Body of pancreas (tissue), 4 donors: Measurements from ENCODE around the gene MYLK4. TPM values are rescaled to one million over a fixed set of nuclear protein-coding genes. Genes with fewer than 3 reads are reported as not detected.

Experiments
- ATAC-seq: fragments of 150-250 bp; one replicate; pipeline ENCODE4 v1.9.1; 2016
- DNase-seq, 4 donors: peaks; one replicate each; pipeline ENCODE4 v3.0.0-alpha.2; 2019
- H3K27ac ChIP-seq, 4 donors: fragments of 200-600 bp; sonication (generic); 1 replicate in 3 of 4; 2 replicates in 1 of 4; pipeline versions ENCODE4 v1.5.1 to v1.6.1; 2016 to 2019; ENCODE audit warnings: mild to moderate bottlenecking in 1 of 4, mixed read lengths in 1 of 4, moderate library complexity in 1 of 4
- H3K27me3 ChIP-seq, 2 donors: fragments of 200-600 bp; sonication (generic); one replicate each; pipeline ENCODE4 v1.6.0; 2016; ENCODE audit warnings: mild to moderate bottlenecking in 1 of 2
- H3K36me3 ChIP-seq, 2 donors: fragments of 200-600 bp; sonication (generic); replicated peaks in 1 of 2; 2 replicates each; pipeline ENCODE4 v1.5.1; 2016; ENCODE audit warnings: low read depth in 2 of 2; ENCODE audit not compliant: insufficient read depth in 1 of 2
- H3K4me1 ChIP-seq: fragments of 200-600 bp; sonication (generic); one replicate; pipeline ENCODE4 v1.6.0; 2016
- H3K4me3 ChIP-seq, 2 donors: fragments of 200-600 bp; sonication (generic); 1 replicate in 1 of 2; 2 replicates in 1 of 2; pipeline ENCODE4 v1.5.1; 2016 to 2019
- H3K9me3 ChIP-seq, 3 donors: fragments of 200-600 bp; sonication (generic); 1 replicate in 2 of 3; 2 replicates in 1 of 3; pipeline ENCODE4 v1.5.1; 2016
- POLR2A ChIP-seq, 3 donors: fragments of 450-650 bp; IDR thresholded peaks; one replicate each; pipeline ENCODE4 v1.6.1; 2016; ENCODE audit warnings: antibody characterized with exemption in 3 of 3, mild to moderate bottlenecking in 2 of 3
- WGBS, 2 donors: methylation state at CpG; one replicate each; pipeline ENCODE4 v1.1.5; 2017; 5-methylcytosine and 5-hydroxymethylcytosine counted together
- intact Hi-C: fragments of 100-400 bp; cut with DNase I; formaldehyde crosslinking; loops from one replicate; pipeline ENCODE4 v1.15.1; 2023
- total RNA-seq, 2 donors: library from RNA; depleted of rRNA; stranded (reverse); fragments of >200 nt; gene quantifications; one replicate each; pipeline ENCODE4 v1.1.0, GENCODE V29; 2016
- TF ChIP-seq, protein P1 (sequence below), 7 experiments: fragments of 450-650 bp in 4 of 7; fragments of 200-600 bp in 3 of 7; sonication (generic) in 3 of 7; IDR thresholded peaks; one replicate each; pipeline ENCODE4 v1.5.1; 2016 to 2019; ENCODE audit warnings: antibody characterized with exemption in 7 of 7

Gene MYLK4
- under 1 TPM; 0.26 to 0.33 TPM for total RNA-seq

DNA sequence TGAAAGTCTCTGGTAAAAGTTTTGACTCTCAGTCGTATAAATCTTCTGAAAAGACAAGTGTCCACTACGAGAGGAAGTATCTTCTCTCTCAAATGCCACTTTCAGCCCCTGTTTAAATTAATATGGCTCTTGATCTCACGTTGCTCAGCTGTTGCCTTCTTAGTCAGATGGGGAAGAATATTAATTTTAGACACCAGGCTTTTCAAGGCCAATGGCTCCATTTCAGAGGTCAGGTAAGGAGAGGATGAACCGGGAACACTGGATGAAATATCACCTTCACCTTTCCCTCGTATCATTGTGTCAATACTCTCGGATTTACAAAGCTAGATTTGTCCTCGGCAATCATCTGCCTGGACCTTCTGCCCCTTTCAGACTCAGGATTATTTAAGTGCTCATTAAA is at the start of gene MYLK4:
TSS of gene MYLK4 (minus strand) at position 91 of the 400 bp plus-strand sequence. CDS start 1,628 bp downstream, outside the sequence.
- peaks cover 4% of the 10 kb centered on the region for H3K4me1 ChIP-seq
- H3K27me3 ChIP-seq = no peaks in the 10 kb centered on the region
- H3K9me3 ChIP-seq = no peaks in the 10 kb centered on the region
- intact Hi-C loops = no loop called here
- no peak for ATAC-seq
- no peak for TF ChIP-seq POLR2A (IDR thresholded peaks at IDR 0.05)
- TF ChIP-seq, protein P1, sequence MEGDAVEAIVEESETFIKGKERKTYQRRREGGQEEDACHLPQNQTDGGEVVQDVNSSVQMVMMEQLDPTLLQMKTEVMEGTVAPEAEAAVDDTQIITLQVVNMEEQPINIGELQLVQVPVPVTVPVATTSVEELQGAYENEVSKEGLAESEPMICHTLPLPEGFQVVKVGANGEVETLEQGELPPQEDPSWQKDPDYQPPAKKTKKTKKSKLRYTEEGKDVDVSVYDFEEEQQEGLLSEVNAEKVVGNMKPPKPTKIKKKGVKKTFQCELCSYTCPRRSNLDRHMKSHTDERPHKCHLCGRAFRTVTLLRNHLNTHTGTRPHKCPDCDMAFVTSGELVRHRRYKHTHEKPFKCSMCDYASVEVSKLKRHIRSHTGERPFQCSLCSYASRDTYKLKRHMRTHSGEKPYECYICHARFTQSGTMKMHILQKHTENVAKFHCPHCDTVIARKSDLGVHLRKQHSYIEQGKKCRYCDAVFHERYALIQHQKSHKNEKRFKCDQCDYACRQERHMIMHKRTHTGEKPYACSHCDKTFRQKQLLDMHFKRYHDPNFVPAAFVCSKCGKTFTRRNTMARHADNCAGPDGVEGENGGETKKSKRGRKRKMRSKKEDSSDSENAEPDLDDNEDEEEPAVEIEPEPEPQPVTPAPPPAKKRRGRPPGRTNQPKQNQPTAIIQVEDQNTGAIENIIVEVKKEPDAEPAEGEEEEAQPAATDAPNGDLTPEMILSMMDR (IDR thresholded peaks at IDR 0.05) = no peak
- H3K4me3 ChIP-seq = no peak within 1 kb of the TSS
- H3K36me3 ChIP-seq = no peaks in the 10 kb centered on the region
- DNase-seq = no peak
- H3K27ac ChIP-seq = no peak within 1 kb of the TSS
- WGBS, 2 donors = 46 to 55% methylated on average over 7 of the region's 7 CpGs

DNA sequence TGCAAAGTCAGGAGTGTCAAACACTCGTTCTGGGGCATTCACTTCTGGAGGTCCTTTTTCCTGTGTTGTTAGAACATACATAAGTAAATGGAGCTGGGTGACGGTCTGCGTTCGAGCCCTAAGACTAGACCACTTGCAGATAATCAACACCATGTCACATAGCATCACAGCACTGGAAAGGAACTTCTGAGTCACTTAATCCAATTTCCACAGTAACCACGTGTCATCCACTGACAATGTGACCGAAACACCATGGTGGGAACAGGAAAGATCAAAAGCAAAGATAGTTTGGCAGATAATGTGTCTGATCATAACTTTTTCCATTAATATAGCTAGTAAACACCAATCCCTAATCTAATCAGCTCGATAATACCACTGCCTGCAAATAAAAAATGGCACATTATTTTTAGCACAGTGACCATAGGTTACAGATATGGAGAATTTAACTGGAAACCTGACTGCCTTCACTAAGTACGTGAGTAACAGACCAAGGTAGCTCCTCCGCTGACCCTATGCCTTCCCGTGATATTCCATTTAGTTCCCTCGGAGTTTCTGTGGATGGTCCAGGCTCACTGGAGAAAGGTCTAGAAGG is 49.3 kb upstream of the MYLK4 start:
- no peak for DNase-seq
- no peak for ATAC-seq
- 38 to 40% methylated on average over 11 of the region's 11 CpGs for WGBS, 2 donors
- H3K9me3 ChIP-seq = no peaks in the 10 kb centered on the region
- no peaks in the 10 kb centered on the region for H3K27me3 ChIP-seq
- TF ChIP-seq, protein P1 (IDR thresholded peaks at IDR 0.05) = no peak
- no peak for TF ChIP-seq POLR2A (IDR thresholded peaks at IDR 0.05)
- H3K4me3 ChIP-seq = no peak overlapping the region
- intact Hi-C loops = no loop called here
- peak overlapping the region; percentile 63 to 90 (median 78) for H3K27ac ChIP-seq
- H3K4me1 ChIP-seq = peaks cover 59% of the 10 kb centered on the region
- no peaks in the 10 kb centered on the region for H3K36me3 ChIP-seq

DNA sequence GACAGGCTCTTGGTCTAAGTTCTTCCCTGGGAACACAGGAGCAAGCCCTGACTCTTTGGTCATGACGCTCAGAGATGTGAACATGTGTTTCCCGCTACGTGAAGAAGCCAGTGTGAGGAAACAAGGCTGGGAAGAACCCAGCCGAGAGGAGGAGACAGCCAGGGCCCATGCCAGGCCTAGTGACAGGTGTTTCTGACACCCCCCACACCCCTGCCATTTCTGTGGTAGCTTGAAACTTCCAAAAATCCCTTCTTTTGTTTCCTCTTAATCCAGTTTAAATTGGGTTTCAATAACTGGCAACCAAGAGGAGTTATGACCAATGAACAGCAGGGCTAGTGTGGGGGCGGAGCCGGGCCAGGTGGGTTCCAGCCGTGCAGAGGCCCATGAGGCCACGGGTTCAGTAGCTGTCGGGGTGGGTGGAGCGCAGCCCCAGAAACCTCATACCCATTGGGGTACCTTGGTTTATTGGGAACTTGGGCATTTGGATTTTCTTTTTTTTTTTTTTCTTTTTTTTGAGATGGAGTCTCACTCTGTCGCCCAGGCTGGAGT is 47.9 kb upstream of the MYLK4 start:
- intact Hi-C loops = no loop called here
- 60 to 65% methylated on average over 11 of the region's 11 CpGs for WGBS, 2 donors
- Histone ChIP-seq H3K9me3 (no peaks in the 10 kb centered on the region), H3K27me3 (no peaks in the 10 kb centered on the region), H3K27ac (peak overlapping the region; percentile 13 to 90 (median 85)), H3K4me1 (peaks cover 47% of the 10 kb centered on the region), H3K36me3 (no peaks in the 10 kb centered on the region), H3K4me3 (no peak overlapping the region)
- ATAC-seq (no peak), DNase-seq (peak in 1 of 4 donors; percentile 37)
- TF ChIP-seq, protein P1 (IDR thresholded peaks at IDR 0.05) = no peak
- no peak for TF ChIP-seq POLR2A (IDR thresholded peaks at IDR 0.05)

DNA sequence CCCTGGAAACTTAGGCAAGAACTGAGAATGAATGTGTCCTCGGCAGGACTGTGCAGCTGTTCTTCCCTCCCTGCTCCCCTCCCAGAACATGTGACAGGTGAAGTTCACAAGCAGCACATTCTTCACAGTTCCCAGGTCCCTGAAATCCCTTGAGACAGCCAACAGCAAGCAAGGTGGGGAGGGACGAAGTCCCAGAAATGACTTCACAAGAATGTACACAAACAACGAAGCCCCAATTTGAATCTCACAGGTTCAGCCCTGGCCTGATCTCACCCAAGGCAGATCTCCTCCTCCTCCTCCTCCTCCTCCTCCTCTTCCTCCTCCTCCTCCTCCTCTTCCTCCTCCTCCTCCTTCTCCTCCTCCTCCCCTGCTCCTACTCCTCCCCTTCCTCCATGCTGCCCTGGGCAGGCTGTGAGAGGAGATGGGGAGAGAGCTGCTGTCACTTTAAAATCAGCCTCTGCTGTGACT is 46.9 kb upstream of the MYLK4 start:
- Histone ChIP-seq H3K4me3 (no peak overlapping the region), H3K36me3 (no peaks in the 10 kb centered on the region), H3K4me1 (peaks cover 51% of the 10 kb centered on the region), H3K27me3 (no peaks in the 10 kb centered on the region), H3K27ac (peak overlapping the region; percentile 65 to 90 (median 85)), H3K9me3 (no peaks in the 10 kb centered on the region)
- TF ChIP-seq, protein P1 (IDR thresholded peaks at IDR 0.05) = no peak
- TF ChIP-seq POLR2A (IDR thresholded peaks at IDR 0.05) = peak in 2 of 3 donors; percentile 37 to 40
- peak; percentile 89 for ATAC-seq
- 6 to 13% methylated on average over 2 to 3 of the region's 3 CpGs for WGBS, 2 donors
- intact Hi-C loops = no loop called here
- peak; percentile 72 to 90 (median 81) for DNase-seq
